Retinal pigment epithelial cell (primary cell): ENCODE data around the gene CLNS1A.

ENCODE experiments used
- DNase-seq: peaks from one replicate; pipeline ENCODE4 v3.0.0-alpha.2; 2010; ENCODE audit warnings: low read depth
- H3K4me3 ChIP-seq: 2 replicates; pipeline ENCODE4 v1.5.1; 2011; ENCODE audit warnings: mild to moderate bottlenecking, low read length, control low read depth, moderate library complexity
- TF ChIP-seq, protein P1 (sequence below): conservative IDR thresholded peaks from 2 replicates; pipeline ENCODE4 v1.5.1; 2011; ENCODE audit warnings: low read depth, low read length, control low read depth, inconsistent platforms

The CLNS1A gene

DNA sequence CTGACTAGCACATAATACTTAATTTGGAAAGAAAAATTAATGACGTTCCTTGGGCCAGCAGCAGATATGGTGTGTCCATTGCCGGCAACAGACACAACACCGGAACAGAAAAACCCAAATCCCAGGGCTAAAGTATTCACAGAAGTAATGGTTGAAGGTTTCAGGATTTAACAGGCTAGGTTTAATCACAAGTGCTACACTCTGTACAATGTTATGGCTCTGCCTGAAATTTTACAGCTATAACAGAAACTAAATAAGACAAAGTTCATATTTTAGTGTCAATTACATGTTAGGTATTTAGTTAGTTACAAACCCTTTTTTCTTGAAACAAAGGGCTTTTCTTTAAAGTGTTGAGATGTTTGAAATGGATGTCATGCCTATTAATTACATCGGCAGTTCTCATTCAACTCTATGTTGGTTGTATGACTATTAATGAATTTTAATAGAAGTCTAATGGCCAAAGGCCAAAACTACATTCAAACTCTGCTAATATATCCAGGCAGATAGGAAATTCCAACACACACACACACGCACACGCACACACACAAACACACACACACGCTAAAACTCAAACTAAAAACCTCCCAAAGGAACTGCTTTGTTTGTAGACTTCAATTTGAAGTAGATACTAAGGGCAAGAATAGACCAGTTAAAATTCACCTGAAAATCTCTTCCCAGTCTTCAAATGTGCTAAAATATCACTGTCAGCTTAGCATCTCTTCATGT, 27.8 kb upstream of the CLNS1A start:
- no peak overlapping the region for H3K4me3 ChIP-seq
- TF ChIP-seq, protein P1, sequence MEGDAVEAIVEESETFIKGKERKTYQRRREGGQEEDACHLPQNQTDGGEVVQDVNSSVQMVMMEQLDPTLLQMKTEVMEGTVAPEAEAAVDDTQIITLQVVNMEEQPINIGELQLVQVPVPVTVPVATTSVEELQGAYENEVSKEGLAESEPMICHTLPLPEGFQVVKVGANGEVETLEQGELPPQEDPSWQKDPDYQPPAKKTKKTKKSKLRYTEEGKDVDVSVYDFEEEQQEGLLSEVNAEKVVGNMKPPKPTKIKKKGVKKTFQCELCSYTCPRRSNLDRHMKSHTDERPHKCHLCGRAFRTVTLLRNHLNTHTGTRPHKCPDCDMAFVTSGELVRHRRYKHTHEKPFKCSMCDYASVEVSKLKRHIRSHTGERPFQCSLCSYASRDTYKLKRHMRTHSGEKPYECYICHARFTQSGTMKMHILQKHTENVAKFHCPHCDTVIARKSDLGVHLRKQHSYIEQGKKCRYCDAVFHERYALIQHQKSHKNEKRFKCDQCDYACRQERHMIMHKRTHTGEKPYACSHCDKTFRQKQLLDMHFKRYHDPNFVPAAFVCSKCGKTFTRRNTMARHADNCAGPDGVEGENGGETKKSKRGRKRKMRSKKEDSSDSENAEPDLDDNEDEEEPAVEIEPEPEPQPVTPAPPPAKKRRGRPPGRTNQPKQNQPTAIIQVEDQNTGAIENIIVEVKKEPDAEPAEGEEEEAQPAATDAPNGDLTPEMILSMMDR: no peak
- no peak for DNase-seq

DNA sequence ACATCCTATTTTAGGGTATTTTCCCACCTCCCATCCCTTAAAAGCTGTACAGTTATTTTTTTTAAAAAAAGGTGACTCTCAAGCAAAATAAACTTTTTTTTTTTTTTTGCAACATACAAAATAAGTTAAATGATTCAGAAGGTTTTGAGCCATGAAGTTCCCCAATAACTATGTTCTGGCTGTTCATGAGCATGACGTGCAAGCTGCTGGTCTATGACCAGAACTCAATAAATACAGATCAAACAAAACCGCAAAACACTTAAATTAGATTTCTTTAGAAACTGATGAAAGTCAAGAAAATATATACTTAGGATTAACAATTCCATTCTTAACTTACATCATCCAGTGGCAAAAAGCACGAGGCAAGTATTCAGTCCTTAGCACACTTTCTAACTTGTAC, 24.1 kb upstream of the CLNS1A start:
- DNase-seq: no peak
- no peak overlapping the region for H3K4me3 ChIP-seq
- TF ChIP-seq, protein P1: no peak

DNA sequence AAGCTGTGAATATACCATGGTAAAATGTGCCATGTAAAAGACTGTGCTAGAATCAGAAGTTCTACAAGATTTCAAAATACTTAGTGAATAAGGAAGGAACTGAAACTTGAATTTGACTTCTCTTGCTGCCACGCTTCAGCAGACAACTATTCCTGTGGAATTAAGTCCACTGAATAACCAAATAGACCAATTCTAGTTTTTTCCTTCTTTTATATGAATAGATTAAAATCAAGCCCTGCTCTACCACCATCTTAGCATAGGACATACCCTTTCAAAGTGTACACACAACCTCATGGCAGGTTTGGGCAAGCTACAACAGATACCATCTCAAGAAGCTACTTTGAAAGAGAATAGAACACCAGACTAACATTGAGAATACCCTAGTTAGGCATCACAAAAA, 23.4 kb upstream of the CLNS1A start:
- no peak for DNase-seq
- H3K4me3 ChIP-seq: no peak overlapping the region
- TF ChIP-seq, protein P1: no peak

DNA sequence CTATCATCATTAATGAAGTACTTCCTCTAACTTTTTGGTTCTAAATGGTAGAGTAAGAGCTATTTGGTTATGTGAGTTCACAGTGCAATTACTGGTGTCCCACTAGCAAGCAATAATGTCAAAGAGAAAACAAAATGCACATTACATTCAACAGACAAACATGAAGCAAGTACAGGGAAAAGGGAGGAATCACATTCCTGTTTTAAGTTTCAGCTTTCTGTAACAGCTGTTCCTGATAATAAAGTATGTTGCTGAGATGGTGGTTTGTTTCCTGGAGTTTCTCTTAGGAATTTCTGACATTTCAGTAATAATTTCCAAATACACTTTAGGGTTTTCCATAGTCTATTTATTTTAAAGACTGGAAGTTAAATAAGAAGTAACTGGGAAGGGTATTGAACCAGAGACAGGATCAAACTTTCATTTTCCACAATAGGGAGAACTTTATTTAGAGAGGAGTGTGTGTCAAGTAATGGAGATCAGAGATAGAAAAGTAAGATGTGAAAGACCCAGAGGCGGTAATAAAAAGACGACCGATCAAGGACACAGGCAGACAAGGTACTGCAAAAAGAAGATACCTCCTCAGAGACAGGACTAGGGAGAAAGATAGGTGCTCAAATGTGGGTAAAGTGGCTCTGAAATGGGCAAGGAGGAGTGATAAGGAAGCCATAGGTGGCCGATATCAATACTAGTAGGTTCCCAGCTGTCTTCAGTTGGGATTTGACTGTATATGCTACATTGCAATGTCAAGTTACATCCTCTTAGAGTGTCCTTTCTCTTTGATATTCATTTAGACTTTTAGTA, 20.8 kb upstream of the CLNS1A start:
- DNase-seq: no peak
- H3K4me3 ChIP-seq: no peak overlapping the region

DNA sequence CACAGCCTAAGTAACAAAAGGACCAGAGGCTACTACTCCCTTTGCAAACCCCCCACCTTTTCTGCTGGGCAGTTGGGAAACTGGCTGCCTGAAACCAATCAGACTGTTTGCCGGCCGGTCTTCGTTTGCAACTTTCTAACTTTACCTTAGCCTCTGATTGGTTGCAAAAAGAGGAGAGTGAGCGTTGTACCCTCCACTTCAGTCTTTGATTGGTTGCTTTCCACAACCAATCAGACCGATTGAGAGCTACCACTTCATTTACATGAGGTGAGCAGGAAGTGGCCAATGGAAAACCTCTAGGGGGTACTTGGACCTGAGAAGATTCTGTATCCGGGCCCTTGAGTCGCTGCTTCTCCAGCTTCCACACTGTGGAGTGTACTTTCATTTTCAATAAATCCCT, 18.8 kb upstream of the CLNS1A start:
- no peak overlapping the region for H3K4me3 ChIP-seq
- no peak for DNase-seq
- TF ChIP-seq, protein P1: no peak

More for the DNA sequence above, 20.8 kb upstream of the CLNS1A start:
- TF ChIP-seq, protein P1: no peak

DNA sequence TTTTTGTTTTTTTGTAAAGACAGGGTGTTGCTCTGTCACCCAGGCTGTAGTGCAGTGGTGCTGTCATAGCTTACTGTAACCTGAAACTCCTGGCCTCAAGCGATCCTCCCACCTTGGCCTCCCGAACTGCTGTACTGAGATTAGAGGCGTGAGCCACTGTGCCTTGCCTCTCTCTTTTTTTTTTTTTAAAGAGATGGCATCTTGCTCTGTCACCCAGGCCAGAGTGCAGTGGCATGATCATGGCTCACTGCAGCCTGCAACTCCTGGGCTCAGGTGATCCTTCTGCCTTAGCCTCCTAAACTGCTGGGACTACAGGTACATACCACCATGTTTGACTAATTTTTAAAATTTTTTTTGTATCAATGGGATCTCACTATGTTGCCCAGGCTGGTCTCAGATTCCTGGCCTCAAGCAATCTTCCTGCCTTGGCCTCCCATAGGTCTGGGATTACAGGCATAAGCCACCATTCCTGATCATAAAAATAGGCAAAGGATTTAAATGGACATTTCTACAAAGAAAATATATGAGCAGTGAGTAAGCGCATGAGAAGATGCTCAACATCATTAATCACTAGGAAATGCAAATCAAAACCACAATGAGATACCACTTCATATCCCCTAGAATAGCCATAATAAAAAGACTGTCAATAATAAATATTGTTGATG, 17.3 kb upstream of the CLNS1A start:
- no peak for DNase-seq
- H3K4me3 ChIP-seq: no peak overlapping the region
- TF ChIP-seq, protein P1: no peak

DNA sequence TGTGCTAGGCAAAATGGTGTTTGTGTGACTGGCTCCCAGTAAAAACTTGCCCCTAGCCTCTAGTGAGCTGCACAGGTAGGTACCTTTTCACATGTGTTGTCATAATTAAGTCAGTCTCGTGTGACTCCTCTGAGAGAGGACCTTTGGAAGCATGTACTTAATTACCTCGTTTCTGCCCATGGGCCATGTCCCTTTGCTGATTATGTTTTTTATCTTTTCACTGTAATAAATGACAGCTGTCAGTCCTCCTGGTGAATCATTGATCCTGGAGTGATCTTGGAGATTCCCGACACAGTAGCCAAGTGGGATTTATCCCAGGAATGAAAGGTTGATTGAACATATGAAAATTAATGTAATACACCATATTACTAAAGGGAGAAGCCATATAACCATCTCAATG, 12.5 kb upstream of the CLNS1A start:
- TF ChIP-seq, protein P1: no peak
- no peak for DNase-seq
- H3K4me3 ChIP-seq: no peak overlapping the region
